ENCODE results near the gene KIAA0319L.

- TF ChIP-seq, protein P1, sequence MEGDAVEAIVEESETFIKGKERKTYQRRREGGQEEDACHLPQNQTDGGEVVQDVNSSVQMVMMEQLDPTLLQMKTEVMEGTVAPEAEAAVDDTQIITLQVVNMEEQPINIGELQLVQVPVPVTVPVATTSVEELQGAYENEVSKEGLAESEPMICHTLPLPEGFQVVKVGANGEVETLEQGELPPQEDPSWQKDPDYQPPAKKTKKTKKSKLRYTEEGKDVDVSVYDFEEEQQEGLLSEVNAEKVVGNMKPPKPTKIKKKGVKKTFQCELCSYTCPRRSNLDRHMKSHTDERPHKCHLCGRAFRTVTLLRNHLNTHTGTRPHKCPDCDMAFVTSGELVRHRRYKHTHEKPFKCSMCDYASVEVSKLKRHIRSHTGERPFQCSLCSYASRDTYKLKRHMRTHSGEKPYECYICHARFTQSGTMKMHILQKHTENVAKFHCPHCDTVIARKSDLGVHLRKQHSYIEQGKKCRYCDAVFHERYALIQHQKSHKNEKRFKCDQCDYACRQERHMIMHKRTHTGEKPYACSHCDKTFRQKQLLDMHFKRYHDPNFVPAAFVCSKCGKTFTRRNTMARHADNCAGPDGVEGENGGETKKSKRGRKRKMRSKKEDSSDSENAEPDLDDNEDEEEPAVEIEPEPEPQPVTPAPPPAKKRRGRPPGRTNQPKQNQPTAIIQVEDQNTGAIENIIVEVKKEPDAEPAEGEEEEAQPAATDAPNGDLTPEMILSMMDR (IDR thresholded peaks at IDR 0.05): peak in 1 of 3 donors; percentile 8
- TF ChIP-seq POLR2A (IDR thresholded peaks at IDR 0.05): peak; percentile 76
Observed at GRCh38 chr1:35557118-35557610, at the start of gene KIAA0319L.
